Heart left ventricle (tissue), 13 donors: ENCODE measurements around the gene ZBTB7C.

ENCODE experiments used
- POLR2A ChIP-seq, 2 donors: fragments of 450-650 bp; IDR thresholded peaks; one replicate each; pipeline ENCODE4 v1.6.1; 2017; ENCODE audit warnings: antibody characterized with exemption in 2 of 2, mild to moderate bottlenecking in 2 of 2, moderate library complexity in 2 of 2
- TF ChIP-seq, protein P1 (sequence below), 12 donors: fragments of 200-600 bp; sonication (generic) in 4 of 12; IDR thresholded peaks; one replicate each; pipeline versions ENCODE4 v1.5.0 to v1.8.0; 2018 to 2022; ENCODE audit warnings: antibody characterized with exemption in 12 of 12, mild to moderate bottlenecking in 5 of 12
- donor health status: ischemic (EF 13 %, LVEDD 7.1; RV severe dilation, severe dysfunction).
- donor health status: DM: no; HTN: yes; CAD: no.
- donor health status: DM: no; HTN: no; CAD: no.
- donor health status: ischemic (EF 25% LVEDD 6.9; RV normal size, moderate dysfunction).
- donor health status: ischemic (EF 25% LVEDD 5.7; RV mildly dilated, moderate dysfunction).
- donor health status: ischemic (EF 35%, LVEDD 5.7; RV mildly dilated, moderate dysfunction).
- donor health status: nonischemic (EF 11% LVEDD 7.7; RV severe dilation, severe dysfunction).
- donor health status: DM: yes; HTN: yes; CAD: no.
- donor health status: PGD.
- donor health status: ischemic (EF 29% LVEDD 5.4; RV normal size, mild dysfunction).
- donor health status: nonischemic (EF 23%, LVEDD 6.1; RV moderate dilation, normal function).

DNA sequence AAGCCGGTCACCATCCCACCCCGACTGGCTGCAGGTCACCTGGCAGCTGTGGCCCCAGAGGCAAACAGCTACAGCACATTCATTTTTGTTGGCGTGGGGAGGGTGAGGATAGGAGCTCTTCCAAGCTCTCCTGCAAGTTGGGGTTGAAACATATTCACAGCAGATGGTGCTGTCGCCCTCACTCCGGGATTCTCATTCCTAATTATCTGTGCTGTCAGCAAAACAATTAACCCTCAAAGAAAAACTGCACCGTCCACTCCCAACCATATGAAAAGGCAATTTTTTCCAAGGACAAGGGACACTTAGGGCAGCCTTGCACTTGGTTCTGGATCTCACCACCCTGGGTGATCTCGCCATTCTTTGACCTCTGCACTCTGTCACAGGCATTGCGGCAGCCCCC lies 68.6 kb downstream of the ZBTB7C start:
- TF ChIP-seq, protein P1, sequence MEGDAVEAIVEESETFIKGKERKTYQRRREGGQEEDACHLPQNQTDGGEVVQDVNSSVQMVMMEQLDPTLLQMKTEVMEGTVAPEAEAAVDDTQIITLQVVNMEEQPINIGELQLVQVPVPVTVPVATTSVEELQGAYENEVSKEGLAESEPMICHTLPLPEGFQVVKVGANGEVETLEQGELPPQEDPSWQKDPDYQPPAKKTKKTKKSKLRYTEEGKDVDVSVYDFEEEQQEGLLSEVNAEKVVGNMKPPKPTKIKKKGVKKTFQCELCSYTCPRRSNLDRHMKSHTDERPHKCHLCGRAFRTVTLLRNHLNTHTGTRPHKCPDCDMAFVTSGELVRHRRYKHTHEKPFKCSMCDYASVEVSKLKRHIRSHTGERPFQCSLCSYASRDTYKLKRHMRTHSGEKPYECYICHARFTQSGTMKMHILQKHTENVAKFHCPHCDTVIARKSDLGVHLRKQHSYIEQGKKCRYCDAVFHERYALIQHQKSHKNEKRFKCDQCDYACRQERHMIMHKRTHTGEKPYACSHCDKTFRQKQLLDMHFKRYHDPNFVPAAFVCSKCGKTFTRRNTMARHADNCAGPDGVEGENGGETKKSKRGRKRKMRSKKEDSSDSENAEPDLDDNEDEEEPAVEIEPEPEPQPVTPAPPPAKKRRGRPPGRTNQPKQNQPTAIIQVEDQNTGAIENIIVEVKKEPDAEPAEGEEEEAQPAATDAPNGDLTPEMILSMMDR (IDR thresholded peaks at IDR 0.05) = peak in 4 of 12 donors; percentile 12 to 38 (median 34)
- no peak for TF ChIP-seq POLR2A (IDR thresholded peaks at IDR 0.05)
